SW480 (cell line): Measurements from ENCODE around the gene GPR179.
"Not testable (repeated sequence)": the region's sequence is repeated elsewhere in the genome, so short reads cannot be mapped to it uniquely, and the experiment has no call there.

Experiments
- DNase-seq: peaks from one replicate; pipeline ENCODE4 v3.0.0-alpha.2; 2016; ENCODE audit warnings: low spot score

The GPR179 gene

DNA sequence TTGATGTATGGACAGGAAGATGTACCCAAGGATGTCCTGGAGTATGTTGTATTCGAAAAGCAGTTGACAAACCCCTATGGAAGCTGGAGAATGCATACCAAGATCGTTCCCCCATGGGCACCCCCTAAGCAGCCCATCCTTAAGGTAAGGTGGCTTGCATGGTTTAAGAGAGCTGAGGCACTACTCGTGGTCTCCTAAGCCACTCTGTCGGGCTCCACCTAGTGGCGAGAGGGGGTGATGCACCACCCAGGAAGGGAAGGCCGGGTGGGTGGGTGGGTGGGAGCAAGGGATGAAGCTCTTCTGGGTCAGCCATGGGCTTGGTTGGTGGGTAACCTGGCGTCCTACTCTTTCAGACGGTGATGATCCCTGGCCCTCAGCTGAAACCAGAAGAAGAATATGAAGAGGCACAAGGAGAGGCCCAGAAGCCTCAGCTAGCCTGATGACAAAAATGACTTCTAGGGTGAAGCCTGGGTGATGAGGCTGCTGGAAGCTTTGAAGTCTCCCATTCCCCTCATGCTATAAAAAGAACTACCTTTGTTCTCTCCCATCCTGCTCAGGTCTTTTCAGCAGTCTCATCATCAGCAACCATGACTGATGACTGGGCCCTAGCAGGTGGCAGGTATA, 21.5 kb downstream of the GPR179 start:
- peak; percentile 37 for DNase-seq

DNA sequence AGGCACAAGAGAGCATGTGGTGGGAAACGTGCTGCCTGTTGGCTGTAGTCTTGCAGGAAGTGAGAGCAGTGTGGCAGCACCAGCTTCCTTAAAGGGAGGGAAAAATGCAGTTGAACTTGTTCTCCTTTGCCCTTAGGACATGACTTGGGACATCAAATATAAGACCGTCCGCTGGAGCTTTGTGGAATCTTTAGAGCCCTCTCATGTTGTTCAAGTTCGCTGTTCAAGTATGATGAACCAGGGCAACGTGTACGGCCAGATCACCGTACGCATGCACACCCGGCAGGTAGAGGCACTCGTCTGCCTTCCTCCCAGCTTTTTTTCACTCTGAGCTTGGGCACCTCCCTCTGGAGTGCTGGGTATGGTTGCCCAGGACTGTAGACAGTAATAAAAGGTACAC, 23.3 kb downstream of the GPR179 start:
- no peak for DNase-seq

DNA sequence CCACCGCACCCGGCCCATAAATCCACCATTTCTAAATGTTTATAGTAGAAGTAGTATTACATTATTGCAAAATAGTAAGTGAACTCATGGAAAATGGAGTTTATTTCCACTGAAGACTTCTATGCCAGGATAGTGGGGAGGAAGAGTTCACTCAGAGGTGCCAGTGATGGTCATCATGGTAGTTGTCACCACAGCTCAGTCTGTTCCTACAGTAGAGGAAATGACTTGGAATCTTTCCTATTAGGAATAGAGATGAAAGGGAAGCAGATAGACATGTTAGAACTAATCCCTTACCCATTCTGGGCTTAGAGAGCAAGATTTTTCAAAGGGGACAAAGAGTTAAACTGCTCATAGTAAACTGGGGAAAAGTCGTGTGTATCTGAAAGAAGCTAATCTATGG, 26.7 kb downstream of the GPR179 start:
- DNase-seq, result no peak

DNA sequence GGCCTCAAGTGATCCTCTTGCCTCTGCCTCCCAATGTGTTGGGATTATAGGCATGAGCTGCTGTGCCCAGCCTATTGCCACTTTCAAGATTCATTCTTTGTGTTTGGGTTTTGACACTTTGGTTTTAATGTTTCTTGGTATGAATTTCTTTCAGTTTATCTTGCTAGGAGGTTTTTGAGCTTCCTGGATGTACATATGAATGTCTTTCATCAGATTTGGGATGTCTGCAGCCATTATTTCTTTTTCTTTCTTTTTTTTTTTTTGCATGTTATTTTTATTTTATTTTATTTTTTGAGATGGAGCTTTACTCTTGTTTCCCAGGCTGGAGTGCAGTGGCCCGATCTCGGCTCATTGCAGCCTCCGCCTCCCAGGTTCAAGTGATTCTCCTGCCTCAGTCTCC, 28.3 kb downstream of the GPR179 start:
- DNase-seq, result no peak

DNA sequence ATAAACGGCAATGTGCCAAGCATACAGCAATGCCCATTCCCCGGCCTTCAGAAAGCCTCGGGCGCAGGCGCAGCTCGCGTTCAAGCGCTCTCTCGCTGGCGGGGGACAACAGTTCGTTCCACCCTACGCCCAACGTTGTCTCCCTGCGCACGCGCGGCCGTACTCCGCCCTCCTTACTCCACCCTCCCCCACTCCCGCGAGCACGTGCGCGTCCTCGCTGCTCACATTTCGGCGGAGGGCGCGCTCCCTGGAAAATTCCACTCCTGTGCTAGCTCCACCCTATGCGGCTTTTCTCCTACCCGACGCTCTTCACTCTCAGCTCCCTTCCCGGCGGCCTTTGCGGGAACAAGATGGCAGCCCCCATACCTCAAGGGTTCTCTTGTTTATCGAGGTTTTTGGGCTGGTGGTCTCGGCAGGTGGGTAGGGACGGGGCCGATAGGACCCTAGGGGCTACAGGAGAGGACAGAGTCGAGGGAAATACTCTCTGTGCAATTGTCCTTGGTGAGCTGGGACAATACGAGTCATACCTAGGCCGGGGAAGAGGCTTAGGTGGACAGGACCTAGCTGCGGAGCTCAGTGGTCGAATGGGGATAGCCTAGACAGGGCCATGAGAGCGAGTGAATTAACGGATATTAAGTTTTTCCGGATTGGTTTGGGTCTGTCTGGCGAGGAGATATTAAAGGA, 46.8 kb downstream of the GPR179 start, which contains the start of gene MRPL45:
TSS of gene MRPL45 (plus strand) at position 335 of the 684 bp plus-strand sequence. CDS start at position 351, 16 bp downstream.
- DNase-seq, result peak; percentile 95

DNA sequence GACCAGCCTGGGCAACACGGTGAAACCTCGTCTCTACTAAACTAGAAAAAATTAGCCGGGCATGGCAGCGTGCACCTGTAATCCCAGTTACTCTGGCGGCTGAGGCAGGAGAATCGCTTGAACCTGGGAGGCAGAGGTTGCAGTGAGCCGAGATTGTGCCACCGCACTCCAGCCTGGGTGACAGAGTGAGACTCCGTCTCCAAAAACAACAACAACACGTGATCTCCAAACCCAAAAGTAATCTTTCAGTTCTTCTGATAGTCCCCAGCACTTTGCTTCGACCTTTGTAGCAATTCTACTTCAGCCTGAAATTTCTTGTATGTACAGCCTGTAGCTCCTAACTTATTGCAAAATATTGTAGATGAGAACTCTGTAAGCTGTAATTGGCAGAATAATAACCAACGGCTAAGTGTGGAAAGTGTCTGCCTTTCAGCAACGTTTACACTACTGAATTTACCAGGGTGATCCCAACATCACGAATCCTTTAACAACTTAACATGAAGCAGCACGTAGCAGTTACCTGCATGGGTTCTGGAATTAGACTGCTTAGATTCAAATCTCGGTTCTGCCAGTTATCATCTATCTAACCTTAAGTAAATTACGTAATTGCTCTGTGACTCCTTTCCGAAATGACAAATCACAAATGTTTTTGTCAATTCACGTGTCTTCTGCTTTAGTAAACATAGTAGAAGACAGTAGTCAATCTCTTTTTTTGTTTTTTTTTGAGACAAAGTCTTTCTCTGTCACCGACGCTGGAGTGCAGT, 48.0 kb downstream of the GPR179 start:
- DNase-seq, result not testable (repeated sequence)

DNA sequence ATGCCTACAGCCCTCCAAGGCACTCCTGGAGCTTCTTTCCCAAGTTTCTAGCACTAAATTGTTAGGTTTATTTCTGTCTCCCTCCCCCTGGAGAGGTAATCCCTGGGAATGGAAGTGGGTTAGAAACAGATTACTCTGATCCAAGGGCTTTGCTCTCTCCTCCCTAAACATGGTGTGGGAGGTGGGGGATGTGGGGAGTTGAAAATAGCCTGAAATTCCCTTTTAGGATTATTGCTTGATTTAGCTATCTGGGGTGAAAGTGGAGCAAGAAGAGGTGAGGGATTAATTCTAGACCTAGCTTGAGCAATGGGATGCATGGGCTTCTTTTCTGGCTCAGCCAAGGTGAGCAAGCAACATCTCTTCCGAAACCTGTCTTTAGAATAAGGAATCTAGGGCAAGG, 54.0 kb downstream of the GPR179 start:
- not testable (repeated sequence) for DNase-seq

DNA sequence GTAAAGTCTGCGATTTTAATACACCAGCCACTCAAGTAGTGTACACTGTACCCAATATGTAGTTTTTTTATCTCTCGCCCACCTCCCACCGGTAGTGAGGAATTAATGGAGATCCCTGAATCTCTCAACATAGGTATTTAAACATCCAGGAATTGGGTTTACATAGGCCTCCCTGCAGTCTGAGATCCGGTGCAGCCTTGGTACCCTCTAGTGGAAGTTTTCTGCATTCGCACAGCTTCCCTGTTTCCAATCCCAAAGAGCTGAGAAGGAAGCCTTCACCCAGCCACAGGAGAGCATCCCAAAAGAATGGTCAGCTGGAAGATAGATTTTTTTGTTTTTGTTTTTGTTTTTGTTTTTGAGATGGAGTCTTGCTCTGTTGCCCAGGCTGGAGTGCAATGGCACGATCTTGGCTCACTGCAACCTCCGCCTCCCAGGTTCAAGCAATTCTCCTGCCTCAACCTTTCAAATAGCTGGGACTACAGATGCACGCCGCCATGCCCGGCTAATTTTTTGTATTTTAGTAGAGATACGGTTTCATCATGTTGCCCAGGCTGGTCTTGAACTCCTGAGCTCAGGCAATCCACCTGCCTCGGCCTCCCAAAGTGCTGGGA, 55.4 kb downstream of the GPR179 start:
- peak; percentile 33 for DNase-seq

DNA sequence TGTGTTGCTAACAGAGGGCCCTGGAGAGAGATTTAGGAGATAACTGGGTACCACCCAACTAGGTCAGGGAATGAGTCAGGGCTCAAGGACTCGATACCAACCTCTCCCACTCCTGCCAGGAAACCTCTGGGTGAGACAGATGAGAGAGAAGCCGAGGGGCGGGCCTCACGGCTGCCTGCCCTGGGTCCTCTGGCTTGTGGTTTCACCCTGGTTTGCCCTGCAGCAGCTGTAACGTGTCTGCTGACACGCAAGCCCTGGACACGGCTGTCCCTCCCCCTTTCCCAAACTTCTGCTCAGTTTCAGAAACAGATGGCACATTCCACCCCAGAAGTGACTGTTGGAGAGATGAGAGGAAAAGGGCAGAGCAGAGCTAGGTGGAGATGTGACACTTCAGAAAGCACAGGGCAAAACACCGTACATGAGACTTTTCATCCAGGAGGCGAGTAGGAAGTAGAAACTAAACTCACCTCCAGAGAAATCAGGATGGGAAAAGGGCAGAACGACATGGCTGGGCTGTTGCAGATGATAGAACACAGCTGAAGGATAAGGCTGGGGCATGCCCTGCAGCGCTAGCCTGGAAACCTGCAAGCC, 57.2 kb downstream of the GPR179 start:
- peak; percentile 78 for DNase-seq

DNA sequence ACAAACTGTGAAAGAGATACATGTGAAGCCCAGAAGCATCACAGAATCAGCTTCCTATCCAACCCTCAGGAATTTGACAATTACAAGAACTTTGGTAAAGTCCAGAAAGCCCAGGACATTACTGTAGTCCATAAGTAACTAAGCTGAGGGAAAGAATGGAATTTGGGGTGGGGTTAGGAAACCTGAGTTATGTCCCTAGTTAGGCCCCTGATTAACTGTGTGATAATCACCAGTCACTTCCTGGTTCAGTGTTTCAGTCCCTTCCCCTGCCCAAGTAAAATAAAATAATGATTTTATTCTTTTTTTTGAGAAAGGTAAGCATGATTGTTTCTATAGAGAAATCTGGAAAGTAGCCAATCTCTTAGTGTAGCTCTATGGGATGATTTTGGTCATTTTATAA, 57.8 kb downstream of the GPR179 start:
- peak; percentile 23 for DNase-seq
